A673 (cell line): ENCODE results near the gene CCDC15. TPM values are rescaled to one million over a fixed set of nuclear protein-coding genes. Genes with fewer than 3 reads are reported as not detected.

Experiments
- BruUV-seq: library from RNA; stranded (reverse); fragments of 400-500 nt; replicated peaks from 2 replicates; lab custom pipeline; 2021; lab: Mats Ljungman, UMichigan
- CTCF ChIA-PET: fragments of 300-600 bp; sonication (Branson Sonifier 250); formaldehyde crosslinking; loops from one replicate; lab custom pipeline; 2022; ENCODE audit warnings: antibody characterized with exemption; lab: Charles Lee
- POLR2A ChIA-PET: fragments of 300-600 bp; sonication (Branson Sonifier 250); formaldehyde crosslinking; loops from one replicate; lab custom pipeline; 2022; ENCODE audit warnings: antibody characterized with exemption; ENCODE audit not compliant: low non-redundant PET; lab: Charles Lee
- DNase-seq: peaks from one replicate; pipeline ENCODE4 v3.0.0-alpha.2; 2015; ENCODE audit warnings: low spot score
- H3K27ac ChIP-seq: fragments of 200-600 bp; sonication (generic); 2 replicates; pipeline ENCODE4 v1.5.1; 2016; ENCODE audit warnings: mixed run types, low read depth, mild to moderate bottlenecking, mixed read lengths, antibody characterized with exemption, low read length; ENCODE audit not compliant: poor library complexity, severe bottlenecking
- H3K27me3 ChIP-seq: fragments of 200-600 bp; sonication (generic); replicated peaks from 2 replicates; pipeline ENCODE4 v1.6.1; 2017; ENCODE audit warnings: mixed run types, low read depth, mild to moderate bottlenecking, mixed read lengths, antibody characterized with exemption, low read length; ENCODE audit not compliant: insufficient read depth, poor library complexity
- H3K36me3 ChIP-seq: fragments of 200-600 bp; sonication (generic); 2 replicates; pipeline ENCODE4 v1.6.1; 2016; ENCODE audit warnings: mixed run types, mild to moderate bottlenecking, mixed read lengths, antibody characterized with exemption, low read length; ENCODE audit not compliant: insufficient read depth, poor library complexity, severe bottlenecking
- H3K4me1 ChIP-seq: fragments of 200-600 bp; sonication (generic); 2 replicates; pipeline ENCODE4 v1.6.1; 2017; ENCODE audit warnings: mixed run types, mild to moderate bottlenecking, mixed read lengths, antibody characterized with exemption, low read length; ENCODE audit not compliant: insufficient read depth, poor library complexity, severe bottlenecking
- H3K4me3 ChIP-seq: fragments of 200-600 bp; sonication (generic); 2 replicates; pipeline ENCODE4 v1.5.1; 2016; ENCODE audit warnings: low read depth, mixed run types, mild to moderate bottlenecking, mixed read lengths, low read length; ENCODE audit not compliant: poor library complexity, severe bottlenecking
- H3K9me3 ChIP-seq: fragments of 200-600 bp; sonication (generic); 2 replicates; pipeline ENCODE4 v1.6.1; 2016; ENCODE audit warnings: mixed run types, low read depth, mild to moderate bottlenecking, mixed read lengths, antibody characterized with exemption, low read length; ENCODE audit not compliant: poor library complexity, severe bottlenecking
- CTCF ChIP-seq: fragments of 300-800, 200-600 bp; sonication (generic); conservative IDR thresholded peaks from 2 replicates; pipeline ENCODE4 v1.5.1; 2017; ENCODE audit warnings: low read depth, mild to moderate bottlenecking, antibody characterized with exemption, low read length, moderate library complexity, mixed read lengths
- EZH2 ChIP-seq: fragments of 200-600 bp; sonication (generic); IDR thresholded peaks from 2 replicates; pipeline ENCODE4 v1.6.1; 2017; ENCODE audit warnings: borderline replicate concordance, low read depth, mild to moderate bottlenecking, mixed read lengths, antibody characterized with exemption, low read length; ENCODE audit not compliant: poor library complexity, severe bottlenecking
- intact Hi-C: fragments of 100-400 bp; cut with micrococcal nuclease; formaldehyde crosslinking; loops from one replicate; pipeline ENCODE4 v1.10.0; 2022; ENCODE audit not compliant: unreplicated experiment
- total RNA-seq: library from RNA; stranded (reverse); gene quantifications from 2 replicates; pipeline ENCODE4 v1.2.3, GENCODE V29; 2021

The CCDC15 gene
- total RNA-seq, 1 experiment from 2014 or later = 5.4 TPM

- no peaks in the 10 kb centered on the region for H3K9me3 ChIP-seq
- intact Hi-C loops = no loop called here
- H3K27ac ChIP-seq = no peak overlapping the region
- POLR2A ChIA-PET = no interaction called here
- TF ChIP-seq CTCF = no peak
- no peak for TF ChIP-seq EZH2
- CTCF ChIA-PET = interaction anchor here (0.6 kb wide), 1 partner anchor 92 kb away, joined by 3 read pairs; no protein-coding TSS in a partner anchor
- no peak overlapping the region for H3K4me3 ChIP-seq
- BruUV-seq = no TSS peak
- H3K27me3 ChIP-seq = no peaks in the 10 kb centered on the region
- no peaks in the 10 kb centered on the region for H3K36me3 ChIP-seq
- no peaks in the 10 kb centered on the region for H3K4me1 ChIP-seq
- no peak for DNase-seq
Observed at GRCh38 chr11:125083312-125084056, 129.5 kb downstream of the CCDC15 start.

- DNase-seq = no peak
- intact Hi-C loops = no loop called here
- POLR2A ChIA-PET = no interaction called here
- no peak overlapping the region for H3K27ac ChIP-seq
- no peak for TF ChIP-seq CTCF
- no peak for TF ChIP-seq EZH2
- no peaks in the 10 kb centered on the region for H3K36me3 ChIP-seq
- H3K27me3 ChIP-seq = no peaks in the 10 kb centered on the region
- H3K4me1 ChIP-seq = no peaks in the 10 kb centered on the region
- CTCF ChIA-PET = no interaction called here
- H3K9me3 ChIP-seq = no peaks in the 10 kb centered on the region
- BruUV-seq = no TSS peak
- no peak overlapping the region for H3K4me3 ChIP-seq
Observed at GRCh38 chr11:125084057-125084416, 130.0 kb downstream of the CCDC15 start.

GRCh38 chr11:125084761-125085231 lies 130.8 kb downstream of the CCDC15 start:
- Histone ChIP-seq H3K4me1 (no peaks in the 10 kb centered on the region), H3K27ac (no peak overlapping the region), H3K9me3 (no peaks in the 10 kb centered on the region), H3K36me3 (no peaks in the 10 kb centered on the region), H3K27me3 (no peaks in the 10 kb centered on the region), H3K4me3 (no peak overlapping the region)
- no peak for DNase-seq
- BruUV-seq = no TSS peak
- TF ChIP-seq CTCF (no peak), EZH2 (no peak)
- ChIA-PET POLR2A (no interaction called here), CTCF (no interaction called here)
- intact Hi-C loops = no loop called here
